Stomach (tissue), 9 donors: ENCODE measurements around the gene ALG5. TPM values are rescaled to one million over a fixed set of nuclear protein-coding genes. Genes with fewer than 3 reads are reported as not detected.

Experiments
- DNase-seq, 2 donors: peaks; one replicate each; pipeline versions ENCODE4 v3.0.0 to v3.0.0-alpha.2; 2013 to 2019
- H3K27ac ChIP-seq, 5 donors: fragments of 200-600 bp in 4 of 5; sonication (generic) in 4 of 5; one replicate each; pipeline ENCODE4 v1.5.1; 2013 to 2019; ENCODE audit warnings: mild to moderate bottlenecking in 1 of 5, moderate library complexity in 1 of 5
- H3K27me3 ChIP-seq, 3 donors: fragments of 200-600 bp; sonication (generic); one replicate each; pipeline ENCODE4 v1.5.1; 2017 to 2019; ENCODE audit warnings: mixed run types in 1 of 3
- H3K36me3 ChIP-seq, 4 donors: fragments of 200-600 bp; sonication (generic); 1 replicate in 3 of 4; 2 replicates in 1 of 4; pipeline ENCODE4 v1.5.1; 2016 to 2019
- H3K4me1 ChIP-seq, 4 donors: fragments of 200-600 bp; sonication (generic); one replicate each; pipeline ENCODE4 v1.5.1; 2016 to 2019
- H3K4me3 ChIP-seq, 4 donors: fragments of 200-600 bp; sonication (generic) in 3 of 4; one replicate each; pipeline ENCODE4 v1.5.1; 2016 to 2019; ENCODE audit warnings: mild to moderate bottlenecking in 1 of 4
- H3K9me3 ChIP-seq, 4 donors: fragments of 200-600 bp; sonication (generic); one replicate each; pipeline ENCODE4 v1.5.1; 2016 to 2019
- EP300 ChIP-seq: sonication (generic); formaldehyde crosslinking; IDR thresholded peaks from one replicate; pipeline ENCODE4 v1.6.1; 2017; ENCODE audit warnings: antibody characterized with exemption
- POLR2A ChIP-seq, 4 donors: fragments of 450-650 bp; IDR thresholded peaks; one replicate each; pipeline ENCODE4 v1.6.1; 2016; ENCODE audit warnings: antibody characterized with exemption in 4 of 4, control low read depth in 2 of 4, mild to moderate bottlenecking in 1 of 4, moderate library complexity in 1 of 4
- POLR2AphosphoS5 ChIP-seq, 3 donors: sonication (generic); formaldehyde crosslinking; IDR thresholded peaks; one replicate each; pipeline ENCODE4 v1.6.1; 2016; ENCODE audit warnings: antibody characterized with exemption in 3 of 3
- WGBS, 5 donors: extraction: QIAGEN DNeasy Blood & Tissue Kit in 3 of 5; methylation state at CpG; one replicate each; pipeline versions ENCODE4 v1.1.5 to v1.1.7; 2013 to 2018; 5-methylcytosine and 5-hydroxymethylcytosine counted together
- intact Hi-C: fragments of 100-400 bp; cut with DNase I; formaldehyde crosslinking; loops from one replicate; pipeline ENCODE4 v1.15.1; 2023; ENCODE audit warnings: low total_unique reads
- polyA plus RNA-seq, 3 donors: library from polyadenylated mRNA; stranded (reverse); fragments of 200-250 nt; gene quantifications; one replicate each; pipeline ENCODE4 v1.2.3, GENCODE V29; 2013
- total RNA-seq, 5 donors: library from RNA; depleted of rRNA; stranded (reverse); fragments of >200 nt; gene quantifications; one replicate each; pipeline versions ENCODE4 v1.1.0 to v1.2.3, GENCODE V29; 2014 to 2016
- TF ChIP-seq, protein P1 (sequence below), 7 experiments: fragments of 450-650 bp in 4 of 7; fragments of 200-600 bp in 3 of 7; sonication (generic) in 3 of 7; IDR thresholded peaks; one replicate each; pipeline ENCODE4 v1.5.1; 2016 to 2019; ENCODE audit warnings: antibody characterized with exemption in 7 of 7, control low read depth in 2 of 7, mild to moderate bottlenecking in 1 of 7
- donor health status: healthy with polysubstance abuse.
- donor health status: Bipolar disorder and iron deficiency.
- donor health status: healthy.

The ALG5 gene
- total and polyA plus RNA-seq, 8 donors, result 1.2 to 61.1 (median 28.2) TPM

DNA sequence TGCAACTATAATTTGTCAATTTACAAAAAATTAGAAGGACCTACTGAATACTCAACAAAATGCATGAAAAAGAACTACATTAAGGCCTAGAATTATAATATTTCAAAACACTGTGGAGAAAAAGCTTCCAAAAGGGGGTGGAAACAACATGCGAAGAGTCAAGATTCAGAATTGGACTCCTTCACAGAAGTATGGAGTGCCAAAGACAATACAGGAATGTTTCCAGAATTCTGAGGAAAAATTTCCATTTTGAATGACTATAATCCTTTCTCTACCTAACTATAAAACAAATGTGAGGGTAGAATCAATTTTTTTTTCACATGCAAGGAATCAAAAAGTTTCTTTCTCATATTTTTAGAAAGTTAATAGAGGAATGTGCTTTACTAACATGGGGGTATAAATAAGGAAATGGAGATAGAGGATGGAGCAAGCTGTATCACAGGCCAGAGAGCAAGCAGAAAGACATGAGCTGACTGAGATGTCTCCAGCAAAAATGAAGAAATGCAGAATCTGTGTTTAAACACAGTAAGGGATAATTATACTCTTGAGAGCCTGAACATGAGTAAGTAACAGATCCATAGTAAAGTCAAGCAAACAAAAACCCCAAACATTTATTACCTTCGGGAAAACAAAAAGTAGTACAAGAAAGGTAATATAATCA lies 39.6 kb downstream of the ALG5 start:
- peak in 1 of 2 donors; percentile 12 for DNase-seq
- Histone ChIP-seq H3K4me3 (no peak overlapping the region), H3K27me3 (no peaks in the 10 kb centered on the region), H3K9me3 (no peaks in the 10 kb centered on the region), H3K36me3 (peaks cover 6 to 82% (median 71%) of the 10 kb centered on the region in 4 donors), H3K27ac (no peak overlapping the region), H3K4me1 (no peaks in the 10 kb centered on the region)
- TF ChIP-seq EP300, result no peak
- TF ChIP-seq, protein P1, sequence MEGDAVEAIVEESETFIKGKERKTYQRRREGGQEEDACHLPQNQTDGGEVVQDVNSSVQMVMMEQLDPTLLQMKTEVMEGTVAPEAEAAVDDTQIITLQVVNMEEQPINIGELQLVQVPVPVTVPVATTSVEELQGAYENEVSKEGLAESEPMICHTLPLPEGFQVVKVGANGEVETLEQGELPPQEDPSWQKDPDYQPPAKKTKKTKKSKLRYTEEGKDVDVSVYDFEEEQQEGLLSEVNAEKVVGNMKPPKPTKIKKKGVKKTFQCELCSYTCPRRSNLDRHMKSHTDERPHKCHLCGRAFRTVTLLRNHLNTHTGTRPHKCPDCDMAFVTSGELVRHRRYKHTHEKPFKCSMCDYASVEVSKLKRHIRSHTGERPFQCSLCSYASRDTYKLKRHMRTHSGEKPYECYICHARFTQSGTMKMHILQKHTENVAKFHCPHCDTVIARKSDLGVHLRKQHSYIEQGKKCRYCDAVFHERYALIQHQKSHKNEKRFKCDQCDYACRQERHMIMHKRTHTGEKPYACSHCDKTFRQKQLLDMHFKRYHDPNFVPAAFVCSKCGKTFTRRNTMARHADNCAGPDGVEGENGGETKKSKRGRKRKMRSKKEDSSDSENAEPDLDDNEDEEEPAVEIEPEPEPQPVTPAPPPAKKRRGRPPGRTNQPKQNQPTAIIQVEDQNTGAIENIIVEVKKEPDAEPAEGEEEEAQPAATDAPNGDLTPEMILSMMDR (IDR thresholded peaks at IDR 0.05), result no peak
- WGBS, 5 donors, result 90 to 96% (median 95%) methylated on average over 2 of the region's 2 CpGs
- intact Hi-C loops, result no loop called here

DNA sequence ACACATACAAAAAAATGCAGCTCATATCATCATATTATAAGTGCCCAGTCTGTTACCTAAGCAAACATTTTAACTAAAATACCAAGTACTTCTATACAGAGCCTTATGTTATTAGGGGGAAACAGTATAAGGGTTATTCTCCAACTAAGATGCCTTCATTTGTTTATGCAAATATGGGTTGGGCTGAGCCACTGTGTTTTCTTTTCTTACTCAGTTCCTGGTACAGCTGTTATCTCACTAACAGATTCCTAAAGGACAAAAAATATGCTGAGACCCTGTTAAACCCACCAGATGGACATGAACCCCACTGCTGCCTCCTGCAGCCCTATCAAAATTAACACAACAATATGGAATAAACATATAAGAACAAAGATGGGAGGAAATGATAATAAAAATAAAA lies 44.6 kb downstream of the ALG5 start:
- intact Hi-C loops, result no loop called here
- DNase-seq, result peak in 1 of 2 donors; percentile 40
- Histone ChIP-seq H3K36me3 (peaks cover 8 to 72% (median 62%) of the 10 kb centered on the region in 4 donors), H3K4me1 (no peaks in the 10 kb centered on the region), H3K4me3 (no peak overlapping the region), H3K9me3 (no peaks in the 10 kb centered on the region), H3K27me3 (no peaks in the 10 kb centered on the region), H3K27ac (peak overlapping the region in 1 of 5 donors; percentile 58)
- no peak for TF ChIP-seq POLR2A (IDR thresholded peaks at IDR 0.05)
- no peak for TF ChIP-seq EP300
- no peak for TF ChIP-seq POLR2AphosphoS5 (IDR thresholded peaks at IDR 0.05)
- TF ChIP-seq, protein P1 (IDR thresholded peaks at IDR 0.05), result no peak

DNA sequence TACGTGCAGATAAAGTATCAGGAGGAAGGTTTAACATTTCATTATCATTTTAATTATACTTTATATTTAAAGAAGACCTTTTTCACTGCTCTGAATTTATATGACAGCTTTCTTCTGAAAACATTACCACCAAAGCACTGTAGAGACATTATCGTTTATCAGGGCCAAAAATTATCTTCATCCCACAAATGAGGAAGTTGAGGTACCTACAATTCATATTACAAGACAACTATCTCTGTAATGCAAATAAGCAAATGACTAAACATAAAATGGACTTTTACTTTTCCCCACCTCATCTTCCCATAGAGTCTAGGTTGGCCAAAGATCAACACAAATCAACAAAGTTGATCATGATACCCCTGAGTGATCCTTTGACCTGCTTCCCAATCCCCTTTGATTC lies 48.2 kb downstream of the ALG5 start:
- no peak for TF ChIP-seq POLR2AphosphoS5 (IDR thresholded peaks at IDR 0.05)
- TF ChIP-seq, protein P1 (IDR thresholded peaks at IDR 0.05), result no peak
- no peak for TF ChIP-seq POLR2A (IDR thresholded peaks at IDR 0.05)
- no peak for TF ChIP-seq EP300

DNA sequence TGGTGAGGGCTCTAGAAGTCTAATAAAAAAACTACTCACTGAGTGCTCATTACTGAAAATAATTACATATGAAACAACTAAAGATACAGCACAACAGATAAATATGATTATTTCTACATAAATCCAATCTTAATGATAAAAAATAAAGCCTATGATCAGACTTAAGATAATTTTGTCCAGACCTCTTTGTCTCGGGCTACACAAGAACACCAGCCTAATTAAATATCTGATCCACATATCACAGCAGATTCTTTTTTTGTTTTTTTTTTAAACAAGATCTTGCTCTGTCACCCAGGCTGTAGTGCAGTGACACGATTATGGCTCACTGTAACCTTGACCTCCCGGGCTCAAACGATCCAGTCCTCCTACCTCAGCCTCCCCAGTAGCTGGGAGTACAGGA lies 48.8 kb downstream of the ALG5 start:
- 88 to 95% (median 91%) methylated on average over 4 of the region's 4 CpGs for WGBS, 5 donors
- no peak for TF ChIP-seq EP300
- no peak for TF ChIP-seq POLR2A (IDR thresholded peaks at IDR 0.05)
- TF ChIP-seq, protein P1 (IDR thresholded peaks at IDR 0.05), result no peak
- TF ChIP-seq POLR2AphosphoS5 (IDR thresholded peaks at IDR 0.05), result no peak
- H3K36me3 ChIP-seq, result peaks cover 8 to 69% (median 63%) of the 10 kb centered on the region in 4 donors
- H3K27me3 ChIP-seq, result no peaks in the 10 kb centered on the region
- no peaks in the 10 kb centered on the region for H3K9me3 ChIP-seq
- H3K4me1 ChIP-seq, result no peaks in the 10 kb centered on the region
- H3K27ac ChIP-seq, result no peak overlapping the region
- intact Hi-C loops, result no loop called here
- no peak overlapping the region for H3K4me3 ChIP-seq
- no peak for DNase-seq

More for the DNA sequence above, 48.2 kb downstream of the ALG5 start:
- H3K27ac ChIP-seq, result no peak overlapping the region
- H3K36me3 ChIP-seq, result peaks cover 8 to 69% (median 63%) of the 10 kb centered on the region in 4 donors
- H3K27me3 ChIP-seq, result no peaks in the 10 kb centered on the region
- no peaks in the 10 kb centered on the region for H3K4me1 ChIP-seq
- no peaks in the 10 kb centered on the region for H3K9me3 ChIP-seq
- intact Hi-C loops, result no loop called here
- H3K4me3 ChIP-seq, result no peak overlapping the region
- WGBS, 5 donors, result 82 to 92% (median 83%) methylated on average over 2 of the region's 2 CpGs
- no peak for DNase-seq
